Measurements from ENCODE around the gene BCL2.

BCL2 gene

GRCh38 chr18:63146828-63147409, 172.7 kb downstream of the BCL2 start:
- DNase-seq = no peak
- H3K27ac ChIP-seq (ENCODE audit: insufficient read depth in 1 of 2, low read depth in 1 of 2, low read length in 2 of 2, poor library complexity in 1 of 2, severe bottlenecking in 2 of 2) = no peak overlapping the region
- H3K4me1 ChIP-seq (ENCODE audit: control extremely low read depth in 1 of 4, control insufficient read depth in 4 of 4, insufficient read depth in 4 of 4, low read length in 3 of 4) = peaks cover 0 to 19% (median 15%) of the 10 kb centered on the region in 4 experiments
- WGBS (ENCODE audit: insufficient coverage) = 97% methylated on average over 4 of the region's 7 CpGs
- ChIA-PET POLR2A (no interaction called here), CTCF (interaction anchor here (12.1 kb wide), 1 partner anchor 16 kb away, joined by 97 read pairs; no protein-coding TSS in a partner anchor)
- peaks cover 0 to 3% (median 0%) of the 10 kb centered on the region in 4 experiments for H3K36me3 ChIP-seq (ENCODE audit: control insufficient read depth in 4 of 4, insufficient read depth in 4 of 4, low read length in 3 of 4)
- no peak overlapping the region for H3K4me3 ChIP-seq (ENCODE audit: control insufficient read depth in 1 of 7, extremely low read depth in 1 of 7, insufficient read depth in 4 of 7, low read depth in 2 of 7, low read length in 6 of 7)
- H3K27me3 ChIP-seq (replicated peaks in 2 of 5; ENCODE audit: control insufficient read depth in 4 of 5, insufficient read depth in 5 of 5, low read length in 4 of 5) = no peaks in the 10 kb centered on the region
- no peaks in the 10 kb centered on the region for H3K9me3 ChIP-seq (ENCODE audit: control extremely low read depth in 1 of 5, control insufficient read depth in 4 of 5, insufficient read depth in 2 of 5, low read depth in 1 of 5, low read length in 4 of 5)

- Histone ChIP-seq H3K4me1 (ENCODE audit: control extremely low read depth in 1 of 4, control insufficient read depth in 4 of 4, insufficient read depth in 4 of 4, low read length in 3 of 4) (peaks cover 0 to 26% (median 23%) of the 10 kb centered on the region in 4 experiments), H3K4me3 (ENCODE audit: control insufficient read depth in 1 of 7, extremely low read depth in 1 of 7, insufficient read depth in 4 of 7, low read depth in 2 of 7, low read length in 6 of 7) (no peak overlapping the region), H3K27ac (ENCODE audit: insufficient read depth in 1 of 2, low read depth in 1 of 2, low read length in 2 of 2, poor library complexity in 1 of 2, severe bottlenecking in 2 of 2) (no peak overlapping the region), H3K9me3 (ENCODE audit: control extremely low read depth in 1 of 5, control insufficient read depth in 4 of 5, insufficient read depth in 2 of 5, low read depth in 1 of 5, low read length in 4 of 5) (no peaks in the 10 kb centered on the region), H3K27me3 (replicated peaks in 2 of 5; ENCODE audit: control insufficient read depth in 4 of 5, insufficient read depth in 5 of 5, low read length in 4 of 5) (no peaks in the 10 kb centered on the region), H3K36me3 (ENCODE audit: control insufficient read depth in 4 of 4, insufficient read depth in 4 of 4, low read length in 3 of 4) (peaks cover 0 to 3% (median 1%) of the 10 kb centered on the region in 4 experiments)
- no peak for DNase-seq
- ChIA-PET CTCF (interaction anchor here (4.5 to 12.1 kb wide), 3 partner anchors 8 to 129 kb away, joined by 18 to 112 read pairs (median 97); no protein-coding TSS in a partner anchor), POLR2A (interaction anchor here (1.1 kb wide), 1 partner anchor 8 kb away, joined by 3 read pairs; no protein-coding TSS in a partner anchor)
- over 99% methylated on average over 16 of the region's 18 CpGs for WGBS (ENCODE audit: insufficient coverage)
Measured at GRCh38 chr18:63145851-63146555, 173.6 kb downstream of the BCL2 start.

GRCh38 chr18:63145166-63145850, 174.3 kb downstream of the BCL2 start:
- ChIA-PET POLR2A (interaction anchor here (0.7 to 1.1 kb wide), 2 partner anchors 9 to 11 kb away, joined by 3 read pairs; no protein-coding TSS in a partner anchor), CTCF (interaction anchor here (4.5 to 12.1 kb wide), 3 partner anchors 9 to 129 kb away, joined by 18 to 112 read pairs (median 97); no protein-coding TSS in a partner anchor)
- no peak overlapping the region for H3K4me3 ChIP-seq (ENCODE audit: control insufficient read depth in 1 of 7, extremely low read depth in 1 of 7, insufficient read depth in 4 of 7, low read depth in 2 of 7, low read length in 6 of 7)
- peaks cover 0 to 26% (median 24%) of the 10 kb centered on the region in 4 experiments for H3K4me1 ChIP-seq (ENCODE audit: control extremely low read depth in 1 of 4, control insufficient read depth in 4 of 4, insufficient read depth in 4 of 4, low read length in 3 of 4)
- no peak for DNase-seq
- no peaks in the 10 kb centered on the region for H3K9me3 ChIP-seq (ENCODE audit: control extremely low read depth in 1 of 5, control insufficient read depth in 4 of 5, insufficient read depth in 2 of 5, low read depth in 1 of 5, low read length in 4 of 5)
- no peak overlapping the region for H3K27ac ChIP-seq (ENCODE audit: insufficient read depth in 1 of 2, low read depth in 1 of 2, low read length in 2 of 2, poor library complexity in 1 of 2, severe bottlenecking in 2 of 2)
- no peaks in the 10 kb centered on the region for H3K27me3 ChIP-seq (replicated peaks in 2 of 5; ENCODE audit: control insufficient read depth in 4 of 5, insufficient read depth in 5 of 5, low read length in 4 of 5)
- H3K36me3 ChIP-seq (ENCODE audit: control insufficient read depth in 4 of 4, insufficient read depth in 4 of 4, low read length in 3 of 4) = peaks cover 0 to 3% (median 2%) of the 10 kb centered on the region in 4 experiments
- WGBS (ENCODE audit: insufficient coverage) = 87% methylated on average over 6 of the region's 8 CpGs

- H3K27me3 ChIP-seq (replicated peaks in 2 of 5; ENCODE audit: control insufficient read depth in 4 of 5, insufficient read depth in 5 of 5, low read length in 4 of 5) = no peaks in the 10 kb centered on the region
- H3K4me3 ChIP-seq (ENCODE audit: control insufficient read depth in 1 of 7, extremely low read depth in 1 of 7, insufficient read depth in 4 of 7, low read depth in 2 of 7, low read length in 6 of 7) = no peak overlapping the region
- DNase-seq = no peak
- ChIA-PET POLR2A (interaction anchor here (0.7 to 1.1 kb wide), 2 partner anchors 9 to 10 kb away, joined by 3 read pairs; no protein-coding TSS in a partner anchor), CTCF (interaction anchor here (4.5 to 12.1 kb wide), 3 partner anchors 10 to 128 kb away, joined by 18 to 112 read pairs (median 97); no protein-coding TSS in a partner anchor)
- no peaks in the 10 kb centered on the region for H3K9me3 ChIP-seq (ENCODE audit: control extremely low read depth in 1 of 5, control insufficient read depth in 4 of 5, insufficient read depth in 2 of 5, low read depth in 1 of 5, low read length in 4 of 5)
- peaks cover 0 to 3% (median 2%) of the 10 kb centered on the region in 4 experiments for H3K36me3 ChIP-seq (ENCODE audit: control insufficient read depth in 4 of 4, insufficient read depth in 4 of 4, low read length in 3 of 4)
- H3K4me1 ChIP-seq (ENCODE audit: control extremely low read depth in 1 of 4, control insufficient read depth in 4 of 4, insufficient read depth in 4 of 4, low read length in 3 of 4) = peaks cover 0 to 28% (median 24%) of the 10 kb centered on the region in 4 experiments
- WGBS (ENCODE audit: insufficient coverage) = 100% methylated on average over 3 of the region's 10 CpGs
- no peak overlapping the region for H3K27ac ChIP-seq (ENCODE audit: insufficient read depth in 1 of 2, low read depth in 1 of 2, low read length in 2 of 2, poor library complexity in 1 of 2, severe bottlenecking in 2 of 2)
Measured at GRCh38 chr18:63144748-63145147, 174.8 kb downstream of the BCL2 start.

- Histone ChIP-seq H3K4me3 (ENCODE audit: control insufficient read depth in 1 of 7, extremely low read depth in 1 of 7, insufficient read depth in 4 of 7, low read depth in 2 of 7, low read length in 6 of 7) (no peak overlapping the region), H3K36me3 (ENCODE audit: control insufficient read depth in 4 of 4, insufficient read depth in 4 of 4, low read length in 3 of 4) (peaks cover 0 to 3% (median 0%) of the 10 kb centered on the region in 4 experiments), H3K27ac (ENCODE audit: insufficient read depth in 1 of 2, low read depth in 1 of 2, low read length in 2 of 2, poor library complexity in 1 of 2, severe bottlenecking in 2 of 2) (no peak overlapping the region), H3K9me3 (ENCODE audit: control extremely low read depth in 1 of 5, control insufficient read depth in 4 of 5, insufficient read depth in 2 of 5, low read depth in 1 of 5, low read length in 4 of 5) (no peaks in the 10 kb centered on the region), H3K4me1 (ENCODE audit: control extremely low read depth in 1 of 4, control insufficient read depth in 4 of 4, insufficient read depth in 4 of 4, low read length in 3 of 4) (peaks cover 6 to 41% (median 37%) of the 10 kb centered on the region in 4 experiments), H3K27me3 (replicated peaks in 2 of 5; ENCODE audit: control insufficient read depth in 4 of 5, insufficient read depth in 5 of 5, low read length in 4 of 5) (no peaks in the 10 kb centered on the region)
- ChIA-PET POLR2A (no interaction called here), CTCF (interaction anchor here (1.1 to 12.1 kb wide), 5 partner anchors 11 to 127 kb away, joined by 3 to 112 read pairs (median 18); no protein-coding TSS in a partner anchor)
- no peak for DNase-seq
- 90% methylated on average over 10 of the region's 11 CpGs for WGBS (ENCODE audit: insufficient coverage)
Measured at GRCh38 chr18:63143330-63143771, 176.2 kb downstream of the BCL2 start.

GRCh38 chr18:63142594-63143225, 176.9 kb downstream of the BCL2 start:
- POLR2A ChIA-PET = no interaction called here
- WGBS (ENCODE audit: insufficient coverage) = 76% methylated on average over 4 of the region's 9 CpGs

More at GRCh38 chr18:63142594-63143225, 176.9 kb downstream of the BCL2 start:
- peaks cover 6 to 48% (median 44%) of the 10 kb centered on the region in 4 experiments for H3K4me1 ChIP-seq (ENCODE audit: control extremely low read depth in 1 of 4, control insufficient read depth in 4 of 4, insufficient read depth in 4 of 4, low read length in 3 of 4)
- no peak overlapping the region for H3K4me3 ChIP-seq (ENCODE audit: control insufficient read depth in 1 of 7, extremely low read depth in 1 of 7, insufficient read depth in 4 of 7, low read depth in 2 of 7, low read length in 6 of 7)
- H3K27ac ChIP-seq (ENCODE audit: insufficient read depth in 1 of 2, low read depth in 1 of 2, low read length in 2 of 2, poor library complexity in 1 of 2, severe bottlenecking in 2 of 2) = no peak overlapping the region
- H3K27me3 ChIP-seq (replicated peaks in 2 of 5; ENCODE audit: control insufficient read depth in 4 of 5, insufficient read depth in 5 of 5, low read length in 4 of 5) = no peaks in the 10 kb centered on the region
- CTCF ChIA-PET = interaction anchor here (0.8 to 12.1 kb wide), 6 partner anchors 12 to 181 kb away, joined by 3 to 112 read pairs (median 11); no protein-coding TSS in a partner anchor
- no peaks in the 10 kb centered on the region for H3K9me3 ChIP-seq (ENCODE audit: control extremely low read depth in 1 of 5, control insufficient read depth in 4 of 5, insufficient read depth in 2 of 5, low read depth in 1 of 5, low read length in 4 of 5)
- peaks cover 0 to 3% (median 0%) of the 10 kb centered on the region in 4 experiments for H3K36me3 ChIP-seq (ENCODE audit: control insufficient read depth in 4 of 4, insufficient read depth in 4 of 4, low read length in 3 of 4)
- no peak for DNase-seq

All from common myeloid progenitor, CD34-positive (primary cell).